A673 (cell line): Measurements from ENCODE around the gene HSD17B2.

Experiments
- EZH2 ChIP-seq: fragments of 200-600 bp; sonication (generic); IDR thresholded peaks from 2 replicates; pipeline ENCODE4 v1.6.1; 2017; ENCODE audit warnings: borderline replicate concordance, low read depth, mild to moderate bottlenecking, mixed read lengths, antibody characterized with exemption, low read length; ENCODE audit not compliant: poor library complexity, severe bottlenecking
- TF ChIP-seq, protein P1 (sequence below): fragments of 300-800, 200-600 bp; sonication (generic); conservative IDR thresholded peaks from 2 replicates; pipeline ENCODE4 v1.5.1; 2017; ENCODE audit warnings: low read depth, mild to moderate bottlenecking, antibody characterized with exemption, low read length, moderate library complexity, mixed read lengths

GRCh38 chr16:82092711-82093110 lies 57.7 kb downstream of the HSD17B2 start:
- TF ChIP-seq, protein P1, sequence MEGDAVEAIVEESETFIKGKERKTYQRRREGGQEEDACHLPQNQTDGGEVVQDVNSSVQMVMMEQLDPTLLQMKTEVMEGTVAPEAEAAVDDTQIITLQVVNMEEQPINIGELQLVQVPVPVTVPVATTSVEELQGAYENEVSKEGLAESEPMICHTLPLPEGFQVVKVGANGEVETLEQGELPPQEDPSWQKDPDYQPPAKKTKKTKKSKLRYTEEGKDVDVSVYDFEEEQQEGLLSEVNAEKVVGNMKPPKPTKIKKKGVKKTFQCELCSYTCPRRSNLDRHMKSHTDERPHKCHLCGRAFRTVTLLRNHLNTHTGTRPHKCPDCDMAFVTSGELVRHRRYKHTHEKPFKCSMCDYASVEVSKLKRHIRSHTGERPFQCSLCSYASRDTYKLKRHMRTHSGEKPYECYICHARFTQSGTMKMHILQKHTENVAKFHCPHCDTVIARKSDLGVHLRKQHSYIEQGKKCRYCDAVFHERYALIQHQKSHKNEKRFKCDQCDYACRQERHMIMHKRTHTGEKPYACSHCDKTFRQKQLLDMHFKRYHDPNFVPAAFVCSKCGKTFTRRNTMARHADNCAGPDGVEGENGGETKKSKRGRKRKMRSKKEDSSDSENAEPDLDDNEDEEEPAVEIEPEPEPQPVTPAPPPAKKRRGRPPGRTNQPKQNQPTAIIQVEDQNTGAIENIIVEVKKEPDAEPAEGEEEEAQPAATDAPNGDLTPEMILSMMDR: no peak
- TF ChIP-seq EZH2: no peak
